ENCODE measurements around the gene IPCEF1.

Gene IPCEF1

GRCh38 chr6:154289818-154290508, 66.6 kb downstream of the IPCEF1 start:
- no peak for DNase-seq

- no peak for DNase-seq
Observed at GRCh38 chr6:154285826-154286225, 70.8 kb downstream of the IPCEF1 start.

GRCh38 chr6:154284313-154284853, 72.2 kb downstream of the IPCEF1 start:
- no peak for DNase-seq

GRCh38 chr6:154280521-154280920, 76.1 kb downstream of the IPCEF1 start:
- DNase-seq: no peak

GRCh38 chr6:154277629-154278017, 79.0 kb downstream of the IPCEF1 start:
- DNase-seq: no peak

GRCh38 chr6:154276810-154277628, 79.6 kb downstream of the IPCEF1 start:
- DNase-seq: peak in 1 of 2 experiments; percentile 3

GRCh38 chr6:154274168-154274567, 82.4 kb downstream of the IPCEF1 start:
- no peak for DNase-seq

- DNase-seq: no peak
Observed at GRCh38 chr6:154268486-154268885, 88.1 kb downstream of the IPCEF1 start.

- DNase-seq: no peak
Observed at GRCh38 chr6:154267508-154268106, 89.0 kb downstream of the IPCEF1 start.

- no peak for DNase-seq
Observed at GRCh38 chr6:154266560-154267099, 90.0 kb downstream of the IPCEF1 start.

GRCh38 chr6:154261688-154262397, 94.8 kb downstream of the IPCEF1 start:
- no peak for DNase-seq

GRCh38 chr6:154258064-154258757, 98.4 kb downstream of the IPCEF1 start:
- DNase-seq: no peak

- no peak for DNase-seq
Observed at GRCh38 chr6:154257067-154257466, 99.5 kb downstream of the IPCEF1 start.

- no peak for DNase-seq
Observed at GRCh38 chr6:154252678-154253077, 103.9 kb downstream of the IPCEF1 start.

- no peak for DNase-seq
Observed at GRCh38 chr6:154251116-154251515, 105.5 kb downstream of the IPCEF1 start.

GRCh38 chr6:154249499-154250298, 106.9 kb downstream of the IPCEF1 start:
- no peak for DNase-seq

- no peak for DNase-seq
Observed at GRCh38 chr6:154247119-154247861, 109.3 kb downstream of the IPCEF1 start.

GRCh38 chr6:154246723-154247118, 109.9 kb downstream of the IPCEF1 start:
- no peak for DNase-seq

- no peak for DNase-seq
Observed at GRCh38 chr6:154245506-154245905, 111.1 kb downstream of the IPCEF1 start.
